Caco-2 (cell line): Measurements from ENCODE around the gene OMG. TPM values are rescaled to one million over a fixed set of nuclear protein-coding genes. Genes with fewer than 3 reads are reported as not detected.

Experiments
- BruUV-seq: library from RNA; stranded (reverse); fragments of 400-500 nt; replicated peaks from 2 replicates; lab custom pipeline; 2021; lab: Mats Ljungman, UMichigan
- CTCF ChIA-PET: fragments of 300-600 bp; sonication (Branson Sonifier 250); formaldehyde crosslinking; loops from one replicate; lab custom pipeline; 2022; ENCODE audit warnings: antibody characterized with exemption; lab: Charles Lee
- POLR2A ChIA-PET: fragments of 300-600 bp; sonication (Branson Sonifier 250); formaldehyde crosslinking; loops from one replicate; lab custom pipeline; 2022; ENCODE audit warnings: antibody characterized with exemption; lab: Charles Lee
- DNase-seq, 2 experiments: peaks; one replicate each; pipeline versions ENCODE4 v3.0.0 to v3.0.0-alpha.2; 2020 to 2022
- H3K27me3 ChIP-seq: replicated peaks from 2 replicates; pipeline ENCODE4 v1.6.0; 2011; ENCODE audit warnings: low read length; ENCODE audit not compliant: control insufficient read depth, insufficient read depth
- H3K36me3 ChIP-seq: 2 replicates; pipeline ENCODE4 v1.5.1; 2011; ENCODE audit warnings: low read length; ENCODE audit not compliant: control insufficient read depth, insufficient read depth
- H3K4me1 ChIP-seq: fragments of 250-450 bp; sonication (Bioruptor Pico); 2 replicates; pipeline ENCODE4 v1.5.1; 2020; ENCODE audit warnings: mild to moderate bottlenecking
- H3K4me3 ChIP-seq: 2 replicates; pipeline ENCODE4 v1.5.1; 2011; ENCODE audit warnings: low read depth, mild to moderate bottlenecking, control low read depth, low read length
- H3K9me3 ChIP-seq: fragments of 250-450 bp; sonication (Bioruptor Pico); 2 replicates; pipeline ENCODE4 v1.5.1; 2020; ENCODE audit warnings: mild to moderate bottlenecking, moderate library complexity
- H3K27ac Mint-ChIP-seq: one replicate; pipeline ENCODE4 v1.8.0; 2022; ENCODE audit warnings: mixed read lengths; ENCODE audit not compliant: unreplicated experiment
- H3K27me3 Mint-ChIP-seq: one replicate; pipeline ENCODE4 v1.8.0; 2022; ENCODE audit warnings: mixed read lengths; ENCODE audit not compliant: insufficient read depth, unreplicated experiment
- H3K36me3 Mint-ChIP-seq: one replicate; pipeline ENCODE4 v1.8.0; 2022; ENCODE audit warnings: mild to moderate bottlenecking, mixed read lengths; ENCODE audit not compliant: insufficient read depth, unreplicated experiment
- H3K4me1 Mint-ChIP-seq: one replicate; pipeline ENCODE4 v1.8.0; 2022; ENCODE audit warnings: low read depth, mixed read lengths; ENCODE audit not compliant: unreplicated experiment
- H3K4me3 Mint-ChIP-seq: one replicate; pipeline ENCODE4 v1.8.0; 2022; ENCODE audit warnings: mild to moderate bottlenecking, moderate library complexity, mixed read lengths; ENCODE audit not compliant: unreplicated experiment
- H3K9me3 Mint-ChIP-seq: one replicate; pipeline ENCODE4 v1.8.0; 2022; ENCODE audit warnings: mixed read lengths; ENCODE audit not compliant: unreplicated experiment
- intact Hi-C: fragments of 100-400 bp; cut with micrococcal nuclease; formaldehyde crosslinking; loops from one replicate; pipeline ENCODE4 v1.10.0; 2022; ENCODE audit not compliant: unreplicated experiment
- total RNA-seq: library from RNA; stranded (reverse); gene quantifications from 2 replicates; pipeline ENCODE4 v1.2.3, GENCODE V29; 2022
- TF ChIP-seq, protein P1 (sequence below), 2 experiments: fragments of 200-600 bp in 1 of 2; IDR thresholded peaks; 1 replicate in 1 of 2; 2 replicates in 1 of 2; pipeline versions ENCODE4 v1.5.1 to v1.8.0; 2011 to 2022; ENCODE audit warnings: antibody characterized with exemption in 1 of 2, control low read depth in 1 of 2, inconsistent platforms in 1 of 2, low read depth in 1 of 2, low read length in 1 of 2, mild to moderate bottlenecking in 1 of 2, moderate library complexity in 1 of 2; ENCODE audit not compliant: insufficient read depth in 1 of 2, severe bottlenecking in 1 of 2, unreplicated experiment in 1 of 2

OMG gene
- total RNA-seq, 1 experiment from 2014 or later, result not detected

DNA sequence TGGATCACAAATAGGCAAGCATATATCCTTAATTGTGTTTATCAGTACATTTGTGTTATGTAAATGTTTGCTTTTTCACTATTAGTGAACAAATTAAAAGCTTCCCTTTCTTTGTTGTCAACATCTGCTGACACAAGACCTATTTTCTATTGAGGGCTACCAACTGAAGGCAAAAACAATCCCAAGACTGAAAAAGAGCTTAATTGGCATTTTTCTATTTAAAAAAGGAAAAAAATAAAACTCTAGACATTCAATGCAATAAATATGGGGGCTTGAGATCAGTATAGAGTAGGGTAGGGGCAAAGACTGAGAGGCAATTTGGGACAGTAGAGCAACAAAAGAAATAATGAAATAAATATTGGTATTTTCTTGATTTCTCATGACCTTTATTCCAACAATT lies 24.2 kb downstream of the OMG start:
- POLR2A ChIA-PET, result no interaction called here
- Mint-ChIP-seq H3K36me3 (peaks cover 42% of the 10 kb centered on the region), H3K4me3 (no peak overlapping the region), H3K27ac (no peak overlapping the region), H3K9me3 (no peaks in the 10 kb centered on the region), H3K27me3 (no peaks in the 10 kb centered on the region), H3K4me1 (peaks cover 12% of the 10 kb centered on the region)
- no peak for DNase-seq
- TF ChIP-seq, protein P1, sequence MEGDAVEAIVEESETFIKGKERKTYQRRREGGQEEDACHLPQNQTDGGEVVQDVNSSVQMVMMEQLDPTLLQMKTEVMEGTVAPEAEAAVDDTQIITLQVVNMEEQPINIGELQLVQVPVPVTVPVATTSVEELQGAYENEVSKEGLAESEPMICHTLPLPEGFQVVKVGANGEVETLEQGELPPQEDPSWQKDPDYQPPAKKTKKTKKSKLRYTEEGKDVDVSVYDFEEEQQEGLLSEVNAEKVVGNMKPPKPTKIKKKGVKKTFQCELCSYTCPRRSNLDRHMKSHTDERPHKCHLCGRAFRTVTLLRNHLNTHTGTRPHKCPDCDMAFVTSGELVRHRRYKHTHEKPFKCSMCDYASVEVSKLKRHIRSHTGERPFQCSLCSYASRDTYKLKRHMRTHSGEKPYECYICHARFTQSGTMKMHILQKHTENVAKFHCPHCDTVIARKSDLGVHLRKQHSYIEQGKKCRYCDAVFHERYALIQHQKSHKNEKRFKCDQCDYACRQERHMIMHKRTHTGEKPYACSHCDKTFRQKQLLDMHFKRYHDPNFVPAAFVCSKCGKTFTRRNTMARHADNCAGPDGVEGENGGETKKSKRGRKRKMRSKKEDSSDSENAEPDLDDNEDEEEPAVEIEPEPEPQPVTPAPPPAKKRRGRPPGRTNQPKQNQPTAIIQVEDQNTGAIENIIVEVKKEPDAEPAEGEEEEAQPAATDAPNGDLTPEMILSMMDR (IDR thresholded peaks at IDR 0.05; ENCODE audit: insufficient read depth in 1 of 2, low read depth in 1 of 2, low read length in 1 of 2, severe bottlenecking in 1 of 2, unreplicated experiment in 1 of 2), result no peak
- Histone ChIP-seq H3K4me1 (peaks cover 15% of the 10 kb centered on the region), H3K36me3 (no peaks in the 10 kb centered on the region), H3K4me3 (no peak overlapping the region), H3K9me3 (no peaks in the 10 kb centered on the region), H3K27me3 (no peaks in the 10 kb centered on the region)
- CTCF ChIA-PET, result no interaction called here
- intact Hi-C loops, result no loop called here
- BruUV-seq, result no TSS peak

DNA sequence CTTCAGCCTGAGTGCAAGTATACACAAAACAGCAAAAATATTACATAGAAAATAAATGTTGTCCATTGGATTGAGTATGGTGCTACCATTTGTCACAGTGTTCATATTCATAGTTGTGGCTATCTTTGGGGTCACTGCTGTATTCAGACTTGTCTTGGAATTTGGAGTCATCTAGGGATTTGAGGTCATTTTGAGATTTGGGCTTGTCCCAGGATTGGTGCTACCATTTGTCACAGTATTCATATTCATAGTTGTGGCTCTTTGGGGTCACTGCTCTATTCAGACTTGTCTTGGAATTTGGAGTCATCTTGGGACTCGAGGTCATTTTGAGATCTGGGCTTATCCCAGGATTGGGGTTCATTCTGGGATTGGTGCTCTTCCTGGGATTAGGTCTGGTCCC lies 24.8 kb downstream of the OMG start:
- POLR2A ChIA-PET, result no interaction called here
- no peak overlapping the region for H3K27ac Mint-ChIP-seq
- BruUV-seq, result no TSS peak

DNA sequence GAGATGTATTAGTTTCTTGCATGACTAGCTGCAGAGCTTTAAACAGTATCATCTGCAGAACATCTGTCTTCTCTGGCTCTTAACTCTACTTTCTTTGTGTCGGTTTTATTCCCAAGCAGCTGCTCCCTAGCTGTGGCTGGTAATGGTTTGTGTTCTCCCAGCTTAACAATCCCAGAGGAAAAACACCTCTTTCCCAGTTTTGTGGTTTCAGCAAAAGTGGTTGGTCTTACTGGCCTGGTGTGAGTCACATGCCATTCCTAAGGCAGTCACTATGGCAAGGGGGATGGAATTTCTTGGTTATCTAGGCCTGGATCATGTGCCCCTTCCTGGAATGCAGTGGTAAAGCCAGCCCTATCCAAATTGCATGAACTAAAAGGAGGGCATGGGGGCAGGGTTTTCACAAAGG lies 27.5 kb downstream of the OMG start:
- no peaks in the 10 kb centered on the region for H3K9me3 Mint-ChIP-seq
- CTCF ChIA-PET, result interaction anchor here (0.6 kb wide), 1 partner anchor 320 kb away, joined by 5 read pairs; no protein-coding TSS in a partner anchor
- intact Hi-C loops, result loop anchor here (2.0 to 10.0 kb wide), 2 partner anchors 23 to 105 kb away; no protein-coding TSS in a partner anchor
- no peak overlapping the region for H3K4me3 ChIP-seq
- BruUV-seq, result no TSS peak
- no peaks in the 10 kb centered on the region for H3K27me3 ChIP-seq
- H3K4me1 Mint-ChIP-seq, result peaks cover 12% of the 10 kb centered on the region
- H3K27me3 Mint-ChIP-seq, result no peaks in the 10 kb centered on the region
- H3K36me3 Mint-ChIP-seq, result peaks cover 59% of the 10 kb centered on the region
- H3K36me3 ChIP-seq, result no peaks in the 10 kb centered on the region
- peak overlapping the region; percentile 51 for H3K27ac Mint-ChIP-seq
- H3K9me3 ChIP-seq, result no peaks in the 10 kb centered on the region
- TF ChIP-seq, protein P1 (IDR thresholded peaks at IDR 0.05; ENCODE audit: insufficient read depth in 1 of 2, low read depth in 1 of 2, low read length in 1 of 2, severe bottlenecking in 1 of 2, unreplicated experiment in 1 of 2), result no peak
- peak; percentile 53 to 62 for DNase-seq
- POLR2A ChIA-PET, result no interaction called here
- H3K4me3 Mint-ChIP-seq, result no peak overlapping the region
- peaks cover 15% of the 10 kb centered on the region for H3K4me1 ChIP-seq

More for the DNA sequence above, 24.8 kb downstream of the OMG start:
- Histone ChIP-seq H3K4me1 (peaks cover 15% of the 10 kb centered on the region), H3K27me3 (no peaks in the 10 kb centered on the region), H3K36me3 (no peaks in the 10 kb centered on the region), H3K9me3 (no peaks in the 10 kb centered on the region), H3K4me3 (no peak overlapping the region)
- no peaks in the 10 kb centered on the region for H3K9me3 Mint-ChIP-seq
- peaks cover 12% of the 10 kb centered on the region for H3K4me1 Mint-ChIP-seq
- no peak for DNase-seq
- intact Hi-C loops, result no loop called here
- TF ChIP-seq, protein P1 (IDR thresholded peaks at IDR 0.05; ENCODE audit: insufficient read depth in 1 of 2, low read depth in 1 of 2, low read length in 1 of 2, severe bottlenecking in 1 of 2, unreplicated experiment in 1 of 2), result no peak
- no peaks in the 10 kb centered on the region for H3K27me3 Mint-ChIP-seq
- CTCF ChIA-PET, result no interaction called here
- H3K36me3 Mint-ChIP-seq, result peaks cover 48% of the 10 kb centered on the region
- no peak overlapping the region for H3K4me3 Mint-ChIP-seq
